ENCODE data around the gene KCNIP4.

KCNIP4 gene

GRCh38 chr4:21012851-21013331, 935.7 kb downstream of the KCNIP4 start:
- no peak for DNase-seq

GRCh38 chr4:21011106-21011505, 937.5 kb downstream of the KCNIP4 start:
- DNase-seq = no peak

GRCh38 chr4:21009956-21010355, 938.6 kb downstream of the KCNIP4 start:
- no peak for DNase-seq

GRCh38 chr4:21005647-21006046, 942.9 kb downstream of the KCNIP4 start:
- no peak for DNase-seq

- no peak for DNase-seq
Measured at GRCh38 chr4:21002976-21003375, 945.6 kb downstream of the KCNIP4 start.

- no peak for DNase-seq
Measured at GRCh38 chr4:21002286-21002685, 946.3 kb downstream of the KCNIP4 start.

GRCh38 chr4:21001490-21001889, 947.1 kb downstream of the KCNIP4 start:
- no peak for DNase-seq

GRCh38 chr4:20997886-20998285, 950.7 kb downstream of the KCNIP4 start:
- DNase-seq = no peak

- DNase-seq = no peak
Measured at GRCh38 chr4:20995610-20996009, 953.0 kb downstream of the KCNIP4 start.

GRCh38 chr4:20995015-20995414, 953.6 kb downstream of the KCNIP4 start:
- no peak for DNase-seq

GRCh38 chr4:20992002-20992401, 956.6 kb downstream of the KCNIP4 start:
- DNase-seq = no peak

GRCh38 chr4:20987191-20987590, 961.4 kb downstream of the KCNIP4 start:
- no peak for DNase-seq

GRCh38 chr4:20984576-20984836, 964.1 kb downstream of the KCNIP4 start:
- DNase-seq = no peak

GRCh38 chr4:20983763-20984575, 964.6 kb downstream of the KCNIP4 start:
- DNase-seq = no peak

GRCh38 chr4:20982544-20982943, 966.0 kb downstream of the KCNIP4 start:
- DNase-seq = no peak

GRCh38 chr4:20960291-20960690, 988.3 kb downstream of the KCNIP4 start:
- DNase-seq = no peak

- no peak for DNase-seq
Measured at GRCh38 chr4:20954541-20954940, 994.0 kb downstream of the KCNIP4 start.

- no peak for DNase-seq
Measured at GRCh38 chr4:20944961-20945360, 1003.6 kb downstream of the KCNIP4 start.

GRCh38 chr4:20944451-20944850, 1004.1 kb downstream of the KCNIP4 start:
- DNase-seq = no peak

- DNase-seq = no peak
Measured at GRCh38 chr4:20938204-20938603, 1010.4 kb downstream of the KCNIP4 start.

GRCh38 chr4:20926529-20926928, 1022.0 kb downstream of the KCNIP4 start:
- no peak for DNase-seq

- no peak for DNase-seq
Measured at GRCh38 chr4:20925176-20925575, 1023.4 kb downstream of the KCNIP4 start.

- no peak for DNase-seq
Measured at GRCh38 chr4:20922962-20923361, 1025.6 kb downstream of the KCNIP4 start.

GRCh38 chr4:20916106-20916505, 1032.5 kb downstream of the KCNIP4 start:
- DNase-seq = no peak

- no peak for DNase-seq
Measured at GRCh38 chr4:20904966-20905365, 1043.6 kb downstream of the KCNIP4 start.
